GM23338 (cell line): ENCODE data around the gene TGFBRAP1. TPM values are rescaled to one million over a fixed set of nuclear protein-coding genes. Genes with fewer than 3 reads are reported as not detected.

ENCODE experiments used
- ATAC-seq: fragments of 200-7000 bp; cut with Tn5 transposase; 3 replicates; pipeline ENCODE4 v1.9.1; 2020
- DNase-seq: peaks from one replicate; pipeline ENCODE4 v3.0.0-alpha.2; 2015; ENCODE audit warnings: low spot score
- H2AFZ ChIP-seq: fragments of 200-600 bp; sonication (generic); 2 replicates; pipeline ENCODE4 v1.8.0; 2016; ENCODE audit warnings: antibody characterized with exemption, mild to moderate bottlenecking, moderate library complexity
- H3F3A ChIP-seq: fragments of 200-600 bp; sonication (generic); replicated peaks from 2 replicates; pipeline ENCODE4 v1.8.0; 2017; ENCODE audit warnings: antibody characterized with exemption, mixed run types, low read depth
- H3K27ac ChIP-seq: fragments of 200-600 bp; sonication (generic); 2 replicates; pipeline ENCODE4 v1.6.1; 2016; ENCODE audit warnings: low read depth
- H3K27me3 ChIP-seq: fragments of 200-600 bp; sonication (generic); 2 replicates; pipeline ENCODE4 v1.8.0; 2016; ENCODE audit warnings: mild to moderate bottlenecking, mixed run types, moderate library complexity; ENCODE audit not compliant: insufficient read depth
- H3K36me3 ChIP-seq: fragments of 200-600 bp; sonication (generic); 2 replicates; pipeline ENCODE4 v1.8.0; 2016; ENCODE audit warnings: mild to moderate bottlenecking; ENCODE audit not compliant: insufficient read depth
- H3K4me1 ChIP-seq: fragments of 200-600 bp; sonication (generic); 2 replicates; pipeline ENCODE4 v1.8.0; 2016; ENCODE audit warnings: mild to moderate bottlenecking, moderate library complexity; ENCODE audit not compliant: insufficient read depth
- H3K4me2 ChIP-seq: fragments of 200-600 bp; sonication (generic); 2 replicates; pipeline ENCODE4 v1.7.1; 2017; ENCODE audit warnings: mixed run types
- H3K4me3 ChIP-seq: fragments of 200-600 bp; sonication (generic); 2 replicates; pipeline ENCODE4 v1.6.1; 2016; ENCODE audit warnings: mixed run types
- H3K79me2 ChIP-seq: fragments of 200-600 bp; sonication (generic); replicated peaks from 2 replicates; pipeline ENCODE4 v1.8.0; 2017; ENCODE audit warnings: mild to moderate bottlenecking; ENCODE audit not compliant: insufficient read depth
- H3K9me2 ChIP-seq: fragments of 200-600 bp; sonication (generic); 2 replicates; pipeline ENCODE4 v1.8.0; 2017; ENCODE audit not compliant: insufficient read depth
- H4K20me1 ChIP-seq: fragments of 200-600 bp; sonication (generic); replicated peaks from 2 replicates; pipeline ENCODE4 v1.8.0; 2017; ENCODE audit warnings: mild to moderate bottlenecking; ENCODE audit not compliant: insufficient read depth
- H3K27ac Mint-ChIP-seq: 2 replicates; pipeline ENCODE4 v1.8.0; 2020; ENCODE audit warnings: inconsistent platforms, mild to moderate bottlenecking, moderate library complexity, mixed read lengths
- H3K27me3 Mint-ChIP-seq: 3 replicates; pipeline ENCODE4 v1.8.0; 2022; ENCODE audit warnings: low read depth, mild to moderate bottlenecking, moderate library complexity, mixed read lengths, inconsistent platforms; ENCODE audit not compliant: insufficient read depth, poor library complexity
- H3K36me3 Mint-ChIP-seq: 3 replicates; pipeline ENCODE4 v1.8.0; 2021; ENCODE audit warnings: low read depth, mild to moderate bottlenecking, inconsistent platforms, moderate library complexity, mixed read lengths
- H3K4me1 Mint-ChIP-seq: 3 replicates; pipeline ENCODE4 v1.8.0; 2020; ENCODE audit warnings: mild to moderate bottlenecking, inconsistent platforms, mixed read lengths
- H3K4me3 Mint-ChIP-seq: 3 replicates; pipeline ENCODE4 v1.8.0; 2021; ENCODE audit warnings: moderate library complexity, mild to moderate bottlenecking, inconsistent platforms, mixed read lengths
- H3K9me3 Mint-ChIP-seq: 3 replicates; pipeline ENCODE4 v1.8.0; 2020; ENCODE audit warnings: moderate library complexity, mild to moderate bottlenecking, inconsistent platforms, mixed read lengths
- CREB1 ChIP-seq: fragments of 250-450 bp; sonication (Bioruptor Pico); IDR thresholded peaks from 2 replicates; pipeline ENCODE4 v1.5.0; 2020; ENCODE audit warnings: low read depth, mild to moderate bottlenecking, moderate library complexity
- ETS1 ChIP-seq: IDR thresholded peaks from 2 replicates; pipeline ENCODE4 v1.6.1; 2016; ENCODE audit warnings: antibody characterized with exemption
- EZH2 ChIP-seq: fragments of 200-600 bp; sonication (generic); IDR thresholded peaks from one replicate; pipeline ENCODE4 v1.8.0; 2017; ENCODE audit warnings: antibody characterized with exemption, mild to moderate bottlenecking, low read depth; ENCODE audit not compliant: unreplicated experiment
- EZH2phosphoT487 ChIP-seq: fragments of 200-600 bp; sonication (generic); IDR thresholded peaks from one replicate; pipeline ENCODE4 v1.8.1; 2018; ENCODE audit warnings: antibody characterized with exemption; ENCODE audit not compliant: unreplicated experiment
- JUNB ChIP-seq: IDR thresholded peaks from one replicate; pipeline ENCODE4 v1.6.1; 2016; ENCODE audit warnings: antibody characterized with exemption; ENCODE audit not compliant: unreplicated experiment
- NANOG ChIP-seq: IDR thresholded peaks from 2 replicates; pipeline ENCODE4 v1.6.1; 2016; ENCODE audit warnings: antibody characterized with exemption, borderline replicate concordance
- ZNF462 ChIP-seq: fragments of 250-450 bp; sonication (Bioruptor Pico); IDR thresholded peaks from 2 replicates; pipeline ENCODE4 v1.5.0; 2020; ENCODE audit warnings: mild to moderate bottlenecking, moderate library complexity
- polyA plus RNA-seq: library from polyadenylated mRNA; unstranded; fragments of >200 nt; fragmentation: Nextera tagmentation; extraction: Ambion mirVana; gene quantifications from 2 replicates; pipeline ENCODE4 v1.2.1, GENCODE V29; 2016
- total RNA-seq: library from RNA; depleted of rRNA; stranded (reverse); fragments of >200 nt; shearing (Covaris generic); gene quantifications from 2 replicates; pipeline ENCODE4 v1.2.3, GENCODE V29; 2014

Gene TGFBRAP1
- total and polyA plus RNA-seq, 2 experiments from 2014 or later, result 6.3 to 23.5 TPM

GRCh38 chr2:105324101-105324500, 5.4 kb downstream of the TGFBRAP1 start (continued):
- no peak for TF ChIP-seq ZNF462 (CRISPR knock-in tag)
- no peak for TF ChIP-seq EZH2phosphoT487
- TF ChIP-seq EZH2, result no peak
- TF ChIP-seq CREB1 (CRISPR knock-in tag), result no peak
- TF ChIP-seq JUNB, result no peak

GRCh38 chr2:105323111-105323510, 6.4 kb downstream of the TGFBRAP1 start:
- Histone ChIP-seq H3K27ac (no peak overlapping the region), H3K9me2 (no peaks in the 10 kb centered on the region), H3K27me3 (no peaks in the 10 kb centered on the region), H2AFZ (no peak overlapping the region), H3K79me2 (peaks cover 88% of the 10 kb centered on the region), H3K4me3 (no peak overlapping the region), H3K4me1 (peaks cover 7% of the 10 kb centered on the region), H3K4me2 (no peak overlapping the region), H3K36me3 (no peaks in the 10 kb centered on the region), H3F3A (no peaks in the 10 kb centered on the region), H4K20me1 (peaks cover 8% of the 10 kb centered on the region; the same call in 1 of the 2 replicates)
- Mint-ChIP-seq H3K36me3 (peaks cover 8% of the 10 kb centered on the region; the same call in 2 of the 3 replicates), H3K27ac (peak overlapping the region; percentile 19; the same call in 1 of the 2 replicates), H3K4me3 (no peak overlapping the region), H3K9me3 (no peaks in the 10 kb centered on the region), H3K27me3 (no peaks in the 10 kb centered on the region), H3K4me1 (peaks cover 18% of the 10 kb centered on the region)
- ATAC-seq (no peak), DNase-seq (no peak)
- TF ChIP-seq NANOG (no peak), ETS1 (no peak), ZNF462 (CRISPR knock-in tag) (no peak), EZH2phosphoT487 (no peak)
